ENCODE results near the gene UBTF. TPM values are rescaled to one million over a fixed set of nuclear protein-coding genes. Genes with fewer than 3 reads are reported as not detected.

The UBTF gene
- total and polyA plus RNA-seq, 4 donors = 31.9 to 75.5 (median 52.3) TPM

DNA sequence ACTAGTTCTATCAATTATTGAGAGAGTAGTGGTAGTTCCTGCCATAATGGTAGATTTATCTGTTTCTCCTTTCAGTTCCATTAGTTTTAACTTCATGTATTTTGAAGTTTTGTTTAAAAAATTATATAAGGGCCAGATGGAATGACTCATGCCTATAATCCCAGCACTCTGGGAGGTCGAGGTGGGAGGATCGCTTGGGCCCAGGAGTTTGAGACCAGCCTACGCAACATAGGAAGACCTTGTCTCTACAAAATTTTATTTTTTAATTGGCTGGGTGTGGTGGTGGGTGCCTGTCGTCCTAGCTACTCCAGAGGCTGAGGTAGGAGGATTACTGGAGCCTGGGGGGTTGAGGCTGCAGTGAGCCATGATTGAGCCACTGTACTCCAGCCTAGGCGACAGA, 14.1 kb upstream of the UBTF start:
- no peak overlapping the region for H3K9ac ChIP-seq (ENCODE audit: insufficient read depth in 1 of 2, low read length in 2 of 2)
- 87 to 90% methylated on average over 5 of the region's 5 CpGs for WGBS, 2 donors
- H3K36me3 ChIP-seq (ENCODE audit: control insufficient read depth in 4 of 4, insufficient read depth in 4 of 4, low read length in 4 of 4) = no peaks in the 10 kb centered on the region
- no peak overlapping the region for H3K27ac ChIP-seq (ENCODE audit: low read depth in 1 of 2, low read length in 1 of 2)
- no peaks in the 10 kb centered on the region for H3K9me3 ChIP-seq (ENCODE audit: control insufficient read depth in 4 of 4, insufficient read depth in 3 of 4, low read length in 3 of 4)
- no peaks in the 10 kb centered on the region for H3K27me3 ChIP-seq (ENCODE audit: control insufficient read depth in 3 of 3, insufficient read depth in 3 of 3, low read length in 2 of 3)
- TF ChIP-seq, protein P1, sequence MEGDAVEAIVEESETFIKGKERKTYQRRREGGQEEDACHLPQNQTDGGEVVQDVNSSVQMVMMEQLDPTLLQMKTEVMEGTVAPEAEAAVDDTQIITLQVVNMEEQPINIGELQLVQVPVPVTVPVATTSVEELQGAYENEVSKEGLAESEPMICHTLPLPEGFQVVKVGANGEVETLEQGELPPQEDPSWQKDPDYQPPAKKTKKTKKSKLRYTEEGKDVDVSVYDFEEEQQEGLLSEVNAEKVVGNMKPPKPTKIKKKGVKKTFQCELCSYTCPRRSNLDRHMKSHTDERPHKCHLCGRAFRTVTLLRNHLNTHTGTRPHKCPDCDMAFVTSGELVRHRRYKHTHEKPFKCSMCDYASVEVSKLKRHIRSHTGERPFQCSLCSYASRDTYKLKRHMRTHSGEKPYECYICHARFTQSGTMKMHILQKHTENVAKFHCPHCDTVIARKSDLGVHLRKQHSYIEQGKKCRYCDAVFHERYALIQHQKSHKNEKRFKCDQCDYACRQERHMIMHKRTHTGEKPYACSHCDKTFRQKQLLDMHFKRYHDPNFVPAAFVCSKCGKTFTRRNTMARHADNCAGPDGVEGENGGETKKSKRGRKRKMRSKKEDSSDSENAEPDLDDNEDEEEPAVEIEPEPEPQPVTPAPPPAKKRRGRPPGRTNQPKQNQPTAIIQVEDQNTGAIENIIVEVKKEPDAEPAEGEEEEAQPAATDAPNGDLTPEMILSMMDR (IDR thresholded peaks at IDR 0.05; ENCODE audit: control extremely low read depth, extremely low read depth) = no peak
- ATAC-seq (ENCODE audit: insufficient read depth, low FRiP score) (no peak), DNase-seq (no peak)
- peaks cover 0 to 2% (median 0%) of the 10 kb centered on the region in 5 donors for H3K4me1 ChIP-seq (ENCODE audit: control insufficient read depth in 5 of 5, insufficient read depth in 5 of 5, low read length in 5 of 5)
- no peak overlapping the region for H3K4me3 ChIP-seq

GRCh38 chr17:44232061-44232460, 12.6 kb upstream of the UBTF start:
- WGBS, 2 donors = 92 to 96% methylated on average over 7 of the region's 7 CpGs
- H3K4me1 ChIP-seq (ENCODE audit: control insufficient read depth in 5 of 5, insufficient read depth in 5 of 5, low read length in 5 of 5) = peaks cover 0 to 2% (median 0%) of the 10 kb centered on the region in 5 donors
- no peak overlapping the region for H3K27ac ChIP-seq (ENCODE audit: low read depth in 1 of 2, low read length in 1 of 2)
- TF ChIP-seq, protein P1 (IDR thresholded peaks at IDR 0.05; ENCODE audit: control extremely low read depth, extremely low read depth) = no peak
- no peak overlapping the region for H3K4me3 ChIP-seq
- no peaks in the 10 kb centered on the region for H3K27me3 ChIP-seq (ENCODE audit: control insufficient read depth in 3 of 3, insufficient read depth in 3 of 3, low read length in 2 of 3)
- H3K36me3 ChIP-seq (ENCODE audit: control insufficient read depth in 4 of 4, insufficient read depth in 4 of 4, low read length in 4 of 4) = no peaks in the 10 kb centered on the region
- DNase-seq = no peak
- H3K9me3 ChIP-seq (ENCODE audit: control insufficient read depth in 4 of 4, insufficient read depth in 3 of 4, low read length in 3 of 4) = no peaks in the 10 kb centered on the region
- H3K9ac ChIP-seq (ENCODE audit: insufficient read depth in 1 of 2, low read length in 2 of 2) = no peak overlapping the region
- ATAC-seq (ENCODE audit: insufficient read depth, low FRiP score) = no peak

DNA sequence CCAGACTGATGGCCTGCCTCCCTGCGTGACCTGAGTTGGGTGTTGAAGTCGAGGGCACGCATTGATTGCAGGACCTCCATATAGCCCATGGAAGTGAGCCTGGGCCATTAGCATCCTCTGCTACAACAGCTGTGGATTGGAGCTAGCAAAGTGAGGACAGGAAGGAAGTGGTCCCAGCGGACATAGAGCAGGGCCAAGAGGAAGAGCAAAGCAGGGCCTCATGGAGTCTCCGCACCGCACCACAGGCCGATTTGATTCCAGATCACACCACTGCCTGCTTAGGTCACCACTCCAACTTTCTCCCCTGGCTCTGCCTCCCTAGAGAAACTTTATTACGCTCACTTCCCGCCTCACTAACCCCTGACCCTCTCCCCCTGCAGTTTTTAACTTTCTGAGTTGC, 10.7 kb upstream of the UBTF start:
- Histone ChIP-seq H3K9ac (ENCODE audit: insufficient read depth in 1 of 2, low read length in 2 of 2) (no peak overlapping the region), H3K4me1 (ENCODE audit: control insufficient read depth in 5 of 5, insufficient read depth in 5 of 5, low read length in 5 of 5) (peaks cover 0 to 2% (median 0%) of the 10 kb centered on the region in 5 donors), H3K27ac (ENCODE audit: low read depth in 1 of 2, low read length in 1 of 2) (no peak overlapping the region), H3K27me3 (ENCODE audit: control insufficient read depth in 3 of 3, insufficient read depth in 3 of 3, low read length in 2 of 3) (no peaks in the 10 kb centered on the region), H3K4me3 (no peak overlapping the region), H3K36me3 (ENCODE audit: control insufficient read depth in 4 of 4, insufficient read depth in 4 of 4, low read length in 4 of 4) (no peaks in the 10 kb centered on the region), H3K9me3 (ENCODE audit: control insufficient read depth in 4 of 4, insufficient read depth in 3 of 4, low read length in 3 of 4) (no peaks in the 10 kb centered on the region)
- ATAC-seq (ENCODE audit: insufficient read depth, low FRiP score) (no peak), DNase-seq (peak in 1 of 3 donors; percentile 37)
- TF ChIP-seq, protein P1 (IDR thresholded peaks at IDR 0.05; ENCODE audit: control extremely low read depth, extremely low read depth) = no peak
- 77 to 81% methylated on average over 9 of the region's 9 CpGs for WGBS, 2 donors

DNA sequence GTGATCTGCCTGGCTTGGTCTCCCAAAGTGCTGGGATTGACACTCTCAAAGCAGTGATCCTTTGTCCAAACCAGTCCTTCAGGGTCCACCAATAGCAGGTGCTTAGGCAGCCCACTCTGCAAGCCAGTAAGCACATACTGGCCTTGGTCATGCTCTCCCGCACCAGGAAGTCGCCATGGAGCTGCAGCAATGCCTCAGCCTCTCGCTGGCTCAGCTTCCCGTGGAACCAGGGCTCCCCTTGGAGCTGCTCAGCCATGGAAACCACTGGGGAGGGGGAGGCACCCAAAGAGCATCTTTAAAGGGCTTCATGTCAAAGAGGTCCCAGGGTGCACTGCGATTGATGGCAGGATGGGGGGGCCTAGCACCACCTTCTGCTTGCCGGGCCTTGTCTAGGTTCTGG, 9.6 kb upstream of the UBTF start:
- ATAC-seq (ENCODE audit: insufficient read depth, low FRiP score) = no peak
- DNase-seq = no peak

More for the DNA sequence above, 9.6 kb upstream of the UBTF start:
- H3K36me3 ChIP-seq (ENCODE audit: control insufficient read depth in 4 of 4, insufficient read depth in 4 of 4, low read length in 4 of 4) = no peaks in the 10 kb centered on the region
- no peaks in the 10 kb centered on the region for H3K4me1 ChIP-seq (ENCODE audit: control insufficient read depth in 5 of 5, insufficient read depth in 5 of 5, low read length in 5 of 5)
- H3K4me3 ChIP-seq = no peak overlapping the region
- TF ChIP-seq, protein P1 (IDR thresholded peaks at IDR 0.05; ENCODE audit: control extremely low read depth, extremely low read depth) = no peak
- H3K27me3 ChIP-seq (ENCODE audit: control insufficient read depth in 3 of 3, insufficient read depth in 3 of 3, low read length in 2 of 3) = no peaks in the 10 kb centered on the region
- H3K27ac ChIP-seq (ENCODE audit: low read depth in 1 of 2, low read length in 1 of 2) = no peak overlapping the region
- no peaks in the 10 kb centered on the region for H3K9me3 ChIP-seq (ENCODE audit: control insufficient read depth in 4 of 4, insufficient read depth in 3 of 4, low read length in 3 of 4)
- no peak overlapping the region for H3K9ac ChIP-seq (ENCODE audit: insufficient read depth in 1 of 2, low read length in 2 of 2)
- WGBS, 2 donors = 83 to 94% methylated on average over 6 of the region's 6 CpGs
